Neutrophil (primary cell): ENCODE results near the gene FAM193B.

Experiments used
- H3K27ac ChIP-seq: fragments of 200-600 bp; sonication (generic); 2 replicates; pipeline ENCODE4 v1.5.1; 2016; ENCODE audit warnings: mild to moderate bottlenecking, moderate library complexity
- H3K27me3 ChIP-seq: fragments of 200-600 bp; sonication (generic); 2 replicates; pipeline ENCODE4 v1.6.0; 2016; ENCODE audit warnings: mild to moderate bottlenecking
- H3K36me3 ChIP-seq: fragments of 200-600 bp; sonication (generic); 2 replicates; pipeline ENCODE4 v1.5.1; 2017
- H3K4me1 ChIP-seq, 2 experiments: fragments of 200-600 bp in 1 of 2; sonication (generic) in 1 of 2; 1 replicate in 1 of 2; 2 replicates in 1 of 2; pipeline versions ENCODE4 v1.5.1 to v1.6.1; 2013 to 2016; ENCODE audit warnings: low read depth in 1 of 2, low read length in 1 of 2, mild to moderate bottlenecking in 1 of 2, moderate library complexity in 1 of 2; ENCODE audit not compliant: control insufficient read depth in 1 of 2, insufficient read depth in 1 of 2
- H3K4me3 ChIP-seq, 2 experiments: fragments of 200-600 bp in 1 of 2; sonication (generic) in 1 of 2; 1 replicate in 1 of 2; 2 replicates in 1 of 2; pipeline ENCODE4 v1.5.1; 2013 to 2016; ENCODE audit warnings: low read depth in 1 of 2, low read length in 1 of 2, mild to moderate bottlenecking in 1 of 2, moderate library complexity in 1 of 2
- H3K9me3 ChIP-seq: fragments of 200-600 bp; sonication (generic); 2 replicates; pipeline ENCODE4 v1.5.1; 2016
- TF ChIP-seq, protein P1 (sequence below): fragments of 200-600 bp; sonication (generic); IDR thresholded peaks from 2 replicates; pipeline ENCODE4 v1.5.1; 2016; ENCODE audit warnings: antibody characterized with exemption

FAM193B gene

DNA sequence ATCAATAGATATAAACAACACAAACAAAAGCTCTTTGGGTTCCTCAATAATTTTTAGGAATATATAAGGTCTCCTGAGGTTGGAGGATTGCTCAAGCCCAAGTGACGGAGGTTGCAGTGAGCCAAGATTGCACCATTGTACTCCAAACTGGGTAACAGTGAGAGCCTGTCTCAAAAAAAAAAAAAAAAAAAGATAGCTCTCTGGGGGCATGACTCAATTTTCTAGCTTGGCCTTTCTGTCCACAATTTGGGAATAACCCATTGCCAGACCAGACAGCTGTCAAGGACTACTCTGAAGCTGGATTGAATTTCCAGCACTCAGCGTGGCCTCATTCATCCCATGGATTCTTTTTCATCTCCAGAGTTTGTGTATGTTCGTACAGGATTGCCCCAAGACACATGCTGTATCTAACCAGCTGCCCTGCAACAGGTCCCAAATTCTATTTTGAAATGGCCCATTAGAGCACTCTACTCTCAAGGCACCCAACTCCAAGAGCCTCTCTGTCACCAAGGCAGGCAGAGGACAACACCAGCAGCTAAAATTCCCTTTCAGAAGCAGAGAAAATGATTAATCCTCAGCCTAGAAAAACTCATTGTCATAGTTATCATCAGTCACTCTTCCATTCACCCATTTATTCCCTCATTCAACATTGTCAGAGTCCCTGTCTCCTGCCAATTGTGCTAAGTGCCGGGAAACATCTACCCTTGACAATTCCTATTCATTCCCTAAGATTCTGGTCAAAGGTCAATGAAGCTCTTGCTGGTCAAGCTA, 8.7 kb downstream of the FAM193B start:
- Histone ChIP-seq H3K4me1 (peaks cover 37 to 44% of the 10 kb centered on the region in 2 experiments), H3K27ac (peak overlapping the region; percentile 80), H3K36me3 (peaks cover 15% of the 10 kb centered on the region), H3K9me3 (no peaks in the 10 kb centered on the region), H3K27me3 (no peaks in the 10 kb centered on the region), H3K4me3 (no peak overlapping the region)
- TF ChIP-seq, protein P1, sequence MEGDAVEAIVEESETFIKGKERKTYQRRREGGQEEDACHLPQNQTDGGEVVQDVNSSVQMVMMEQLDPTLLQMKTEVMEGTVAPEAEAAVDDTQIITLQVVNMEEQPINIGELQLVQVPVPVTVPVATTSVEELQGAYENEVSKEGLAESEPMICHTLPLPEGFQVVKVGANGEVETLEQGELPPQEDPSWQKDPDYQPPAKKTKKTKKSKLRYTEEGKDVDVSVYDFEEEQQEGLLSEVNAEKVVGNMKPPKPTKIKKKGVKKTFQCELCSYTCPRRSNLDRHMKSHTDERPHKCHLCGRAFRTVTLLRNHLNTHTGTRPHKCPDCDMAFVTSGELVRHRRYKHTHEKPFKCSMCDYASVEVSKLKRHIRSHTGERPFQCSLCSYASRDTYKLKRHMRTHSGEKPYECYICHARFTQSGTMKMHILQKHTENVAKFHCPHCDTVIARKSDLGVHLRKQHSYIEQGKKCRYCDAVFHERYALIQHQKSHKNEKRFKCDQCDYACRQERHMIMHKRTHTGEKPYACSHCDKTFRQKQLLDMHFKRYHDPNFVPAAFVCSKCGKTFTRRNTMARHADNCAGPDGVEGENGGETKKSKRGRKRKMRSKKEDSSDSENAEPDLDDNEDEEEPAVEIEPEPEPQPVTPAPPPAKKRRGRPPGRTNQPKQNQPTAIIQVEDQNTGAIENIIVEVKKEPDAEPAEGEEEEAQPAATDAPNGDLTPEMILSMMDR, result no peak

- TF ChIP-seq, protein P1, result no peak
- Histone ChIP-seq H3K9me3 (no peaks in the 10 kb centered on the region), H3K36me3 (peaks cover 22% of the 10 kb centered on the region), H3K27me3 (no peaks in the 10 kb centered on the region), H3K27ac (no peak overlapping the region), H3K4me3 (no peak overlapping the region), H3K4me1 (peaks cover 53 to 56% of the 10 kb centered on the region in 2 experiments)
Measured at GRCh38 chr5:177542816-177543465, 11.4 kb downstream of the FAM193B start.

DNA sequence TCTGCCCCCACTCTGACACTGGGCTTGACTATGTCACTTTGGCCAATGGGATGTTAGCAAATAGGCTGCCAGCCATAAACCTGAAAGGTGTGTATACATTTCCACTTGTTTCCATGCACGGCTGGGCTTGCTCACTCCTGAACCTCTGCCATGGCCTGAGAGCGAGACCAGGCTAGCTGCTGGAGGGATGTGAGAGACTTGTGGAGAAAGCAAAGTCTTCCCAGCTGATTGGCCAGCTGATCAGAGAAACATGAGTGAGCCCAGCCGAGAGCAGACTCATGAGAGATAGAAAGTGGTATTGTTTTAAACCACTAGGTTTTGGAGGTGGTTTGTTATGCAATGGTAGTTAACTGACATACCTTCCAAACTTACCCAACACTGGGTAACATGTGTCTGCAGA, 13.9 kb downstream of the FAM193B start:
- H3K9me3 ChIP-seq, result no peaks in the 10 kb centered on the region
- no peak overlapping the region for H3K4me3 ChIP-seq
- H3K27me3 ChIP-seq, result no peaks in the 10 kb centered on the region
- H3K4me1 ChIP-seq, result peaks cover 32 to 37% of the 10 kb centered on the region in 2 experiments
- H3K27ac ChIP-seq, result peak overlapping the region; percentile 58
- peaks cover 47% of the 10 kb centered on the region for H3K36me3 ChIP-seq
- TF ChIP-seq, protein P1, result no peak

DNA sequence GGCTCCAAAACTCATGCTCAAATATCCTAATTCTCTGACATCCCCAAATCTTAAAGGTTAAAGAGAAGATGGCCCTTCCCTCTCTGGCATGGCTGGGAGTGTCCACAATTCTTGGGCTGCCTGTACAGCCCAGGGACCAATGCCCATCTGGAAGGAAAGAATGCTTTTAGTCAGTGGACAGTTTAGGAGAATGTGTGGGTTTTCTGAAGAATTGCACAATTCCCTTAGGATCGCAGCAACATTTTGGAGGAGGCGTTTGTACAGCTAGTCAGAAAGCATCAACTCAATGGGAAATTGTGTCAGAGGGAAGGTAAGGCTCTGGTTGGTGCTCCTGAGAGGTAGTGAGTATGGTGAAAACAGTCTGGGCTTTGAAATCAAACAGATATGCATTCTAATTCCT, 15.0 kb downstream of the FAM193B start:
- H3K36me3 ChIP-seq, result peaks cover 58% of the 10 kb centered on the region
- peak overlapping the region; percentile 61 for H3K27ac ChIP-seq
- TF ChIP-seq, protein P1, result no peak

GRCh38 chr5:177538876-177539275, 15.5 kb downstream of the FAM193B start:
- H3K27me3 ChIP-seq, result no peaks in the 10 kb centered on the region
- H3K9me3 ChIP-seq, result no peaks in the 10 kb centered on the region
- H3K4me3 ChIP-seq, result no peak overlapping the region
- peaks cover 62% of the 10 kb centered on the region for H3K36me3 ChIP-seq
- peaks cover 24 to 27% of the 10 kb centered on the region in 2 experiments for H3K4me1 ChIP-seq
- TF ChIP-seq, protein P1, result no peak
- H3K27ac ChIP-seq, result peak overlapping the region; percentile 61

More for the DNA sequence above, 15.0 kb downstream of the FAM193B start:
- H3K9me3 ChIP-seq, result no peaks in the 10 kb centered on the region
- no peaks in the 10 kb centered on the region for H3K27me3 ChIP-seq
- no peak overlapping the region for H3K4me3 ChIP-seq
- H3K4me1 ChIP-seq, result peaks cover 24 to 27% of the 10 kb centered on the region in 2 experiments
